Small intestine (tissue), 7 donors: ENCODE measurements around the gene TUBB2B. TPM values are rescaled to one million over a fixed set of nuclear protein-coding genes. Genes with fewer than 3 reads are reported as not detected.

Experiments used
- DNase-seq, 2 donors: peaks; one replicate each; pipeline versions ENCODE4 v3.0.0 to v3.0.0-alpha.2; 2013
- FAIRE-seq: peaks from 2 replicates; lab custom pipeline; 2012; peaks lifted over from hg19 to GRCh38; lab: Jason Lieb, UNC
- H3K27ac ChIP-seq, 3 donors: one replicate each; pipeline ENCODE4 v1.5.1; 2013; ENCODE audit warnings: low read length in 2 of 3, mild to moderate bottlenecking in 2 of 3, control low read depth in 1 of 3, inconsistent platforms in 1 of 3, low read depth in 1 of 3, moderate library complexity in 1 of 3
- H3K27me3 ChIP-seq, 3 donors: one replicate each; pipeline ENCODE4 v1.6.1; 2013; ENCODE audit warnings: low read length in 3 of 3, inconsistent platforms in 1 of 3; ENCODE audit not compliant: control insufficient read depth in 3 of 3, insufficient read depth in 3 of 3
- H3K36me3 ChIP-seq, 3 donors: one replicate each; pipeline ENCODE4 v1.6.1; 2013; ENCODE audit warnings: low read length in 3 of 3, inconsistent platforms in 1 of 3, low read depth in 1 of 3, mild to moderate bottlenecking in 1 of 3, moderate library complexity in 1 of 3; ENCODE audit not compliant: control insufficient read depth in 3 of 3, insufficient read depth in 2 of 3
- H3K4me1 ChIP-seq, 3 donors: one replicate each; pipeline ENCODE4 v1.6.1; 2013; ENCODE audit warnings: low read length in 2 of 3, inconsistent platforms in 1 of 3, low read depth in 1 of 3, mild to moderate bottlenecking in 1 of 3, moderate library complexity in 1 of 3; ENCODE audit not compliant: control insufficient read depth in 3 of 3, insufficient read depth in 2 of 3
- H3K4me3 ChIP-seq, 3 donors: one replicate each; pipeline ENCODE4 v1.5.1; 2013; ENCODE audit warnings: low read length in 3 of 3, control low read depth in 1 of 3, inconsistent platforms in 1 of 3, low read depth in 1 of 3, mild to moderate bottlenecking in 1 of 3, moderate library complexity in 1 of 3
- H3K9me3 ChIP-seq, 2 donors: one replicate each; pipeline ENCODE4 v1.6.1; 2013; ENCODE audit warnings: low read depth in 1 of 2, low read length in 1 of 2; ENCODE audit not compliant: control insufficient read depth in 2 of 2, insufficient read depth in 1 of 2
- WGBS, 3 donors: extraction: QIAGEN DNeasy Blood & Tissue Kit; methylation state at CpG; one replicate each; pipeline ENCODE4 v1.1.7; 2013; 5-methylcytosine and 5-hydroxymethylcytosine counted together
- polyA plus RNA-seq, 4 donors: library from polyadenylated mRNA; stranded (reverse) in 3 of 4; unstranded in 1 of 4; fragments of 200-250 nt in 3 of 4; fragments of 120-200 nt in 1 of 4; gene quantifications; one replicate each; pipeline versions ENCODE4 v1.2.1 to v1.2.3, GENCODE V29; 2013
- donor health status: healthy with polysubstance abuse.
- donor health status: control.
- donor health status: control.
- donor health status: Bipolar disorder and iron deficiency.
- donor health status: healthy.

The TUBB2B gene
- polyA plus RNA-seq, 4 donors, result 3.4 to 23.1 (median 6.4) TPM

DNA sequence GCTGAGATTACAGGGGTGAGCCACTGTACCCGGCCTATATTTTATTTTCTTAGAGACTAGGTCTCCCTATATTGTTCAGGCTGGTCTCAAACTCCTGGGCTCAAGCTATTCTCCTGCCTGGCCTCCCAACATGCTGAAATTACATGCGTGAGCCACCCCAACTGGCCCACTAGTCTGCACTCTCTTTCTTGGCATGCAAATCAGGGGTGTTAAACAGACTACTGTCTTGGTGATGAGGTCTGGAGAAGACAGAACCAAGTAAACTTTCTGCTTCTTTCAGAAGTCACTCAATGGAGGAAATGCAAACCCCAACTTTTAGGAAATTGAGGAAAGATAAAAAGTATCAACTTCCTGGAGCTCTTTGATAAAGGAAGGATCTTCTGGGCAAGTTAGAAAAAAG, 8.0 kb upstream of the TUBB2B start:
- WGBS, 3 donors, result 81 to 91% (median 88%) methylated on average over 2 of the region's 2 CpGs
- H3K4me1 ChIP-seq, result peaks cover 0 to 10% (median 2%) of the 10 kb centered on the region in 3 donors
- H3K4me3 ChIP-seq, result no peak overlapping the region
- no peak overlapping the region for H3K27ac ChIP-seq
- H3K36me3 ChIP-seq, result no peaks in the 10 kb centered on the region
- no peaks in the 10 kb centered on the region for H3K9me3 ChIP-seq
- no peak for DNase-seq
- no peak for FAIRE-seq
- peaks cover 0 to 42% (median 20%) of the 10 kb centered on the region in 3 donors for H3K27me3 ChIP-seq

DNA sequence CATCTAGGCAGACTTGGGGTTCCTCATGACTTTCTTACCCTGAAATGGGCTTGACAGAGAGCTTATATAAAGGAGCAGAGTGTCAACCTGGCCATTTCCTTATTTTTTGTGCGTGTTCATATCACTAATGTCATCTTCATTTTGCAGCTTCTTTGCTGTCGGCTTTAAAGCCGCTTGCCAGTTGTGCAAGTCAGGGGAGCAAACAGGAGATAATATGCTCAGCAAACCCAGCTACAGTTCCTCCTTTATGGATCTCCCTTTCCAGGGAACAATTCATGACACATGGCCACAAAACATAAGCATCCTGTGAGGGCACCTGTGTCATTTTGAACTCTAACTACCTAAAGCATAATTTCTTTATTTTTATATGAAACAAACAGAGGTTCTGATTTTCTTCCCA, 6.5 kb upstream of the TUBB2B start:
- Histone ChIP-seq H3K27me3 (peaks cover 0 to 53% (median 31%) of the 10 kb centered on the region in 3 donors), H3K4me1 (peaks cover 4 to 24% (median 5%) of the 10 kb centered on the region in 3 donors), H3K4me3 (no peak overlapping the region), H3K27ac (no peak overlapping the region), H3K9me3 (no peaks in the 10 kb centered on the region), H3K36me3 (no peaks in the 10 kb centered on the region)
- no peak for DNase-seq
- WGBS, 3 donors, result 69 to 88% (median 70%) methylated on average over 3 of the region's 3 CpGs
- no peak for FAIRE-seq

DNA sequence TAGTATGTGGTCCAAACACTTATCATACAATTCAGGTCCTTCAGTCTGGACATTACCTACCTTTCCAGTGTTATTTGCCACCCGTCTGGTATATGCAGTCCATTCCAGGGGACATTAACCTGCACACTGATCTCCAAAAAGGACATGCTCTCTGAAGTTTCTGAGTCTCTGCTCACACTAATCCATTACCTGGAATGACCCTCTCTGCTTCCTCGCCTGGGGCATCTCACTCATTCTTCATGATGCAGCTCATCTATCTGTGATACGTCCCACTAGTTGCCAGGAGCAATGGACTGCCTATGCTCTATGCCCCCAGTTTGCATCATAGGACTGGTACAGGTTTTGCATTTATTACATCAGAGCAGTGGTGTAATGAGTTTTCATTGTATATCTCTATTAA, 5.9 kb upstream of the TUBB2B start:
- FAIRE-seq (no peak), DNase-seq (no peak)
- Histone ChIP-seq H3K36me3 (no peaks in the 10 kb centered on the region), H3K27me3 (peaks cover 0 to 58% (median 34%) of the 10 kb centered on the region in 3 donors), H3K4me1 (peaks cover 4 to 30% (median 7%) of the 10 kb centered on the region in 3 donors), H3K4me3 (no peak overlapping the region), H3K9me3 (no peaks in the 10 kb centered on the region), H3K27ac (no peak overlapping the region)
- WGBS, 3 donors, result 74 to 91% (median 80%) methylated on average over 3 of the region's 3 CpGs

DNA sequence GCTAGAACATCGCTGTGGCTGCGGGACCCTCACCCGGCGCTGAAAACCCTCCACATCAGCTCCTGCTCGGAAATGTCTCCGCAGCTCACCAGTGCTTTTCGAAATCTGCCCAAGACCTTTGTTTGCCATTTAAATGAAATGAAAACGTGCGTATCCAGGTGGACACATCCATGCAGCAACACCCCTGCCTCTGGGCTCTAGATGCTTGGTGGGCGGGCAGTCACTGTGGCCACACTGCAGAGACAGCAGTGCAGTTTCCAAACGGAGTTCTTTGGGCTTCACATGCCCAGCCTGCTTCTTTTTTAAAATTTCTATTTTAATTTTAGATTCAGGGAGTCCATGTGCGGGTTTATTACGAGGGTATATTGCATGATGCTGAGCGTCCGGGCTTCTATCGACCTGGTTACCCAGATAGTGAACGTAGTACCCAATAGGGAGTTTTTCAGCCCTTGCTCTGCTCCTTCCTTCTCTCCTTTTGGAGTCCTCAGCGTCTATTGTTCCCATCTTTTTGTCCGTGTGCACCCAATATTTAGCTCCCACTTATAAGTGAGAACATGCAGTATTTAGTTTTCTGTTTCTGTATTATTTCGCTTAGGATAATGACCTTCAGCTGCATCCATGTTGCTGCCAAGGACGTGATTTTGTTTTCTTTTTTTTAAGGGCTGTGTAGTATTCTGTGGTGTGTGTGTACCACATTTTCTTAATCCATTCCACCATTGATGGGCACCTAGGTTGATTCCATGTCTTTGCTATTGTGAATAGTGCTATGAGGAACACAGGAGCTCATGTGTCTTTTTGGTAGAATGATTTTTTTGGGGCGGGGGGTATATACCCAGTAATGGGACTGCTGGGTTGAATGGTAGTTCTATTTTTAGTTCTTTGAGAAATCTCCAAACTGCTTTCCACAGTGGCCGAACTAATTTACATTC, 4.8 kb upstream of the TUBB2B start:
- Histone ChIP-seq H3K36me3 (no peaks in the 10 kb centered on the region), H3K27ac (peak overlapping the region in 1 of 3 donors; percentile 29), H3K4me1 (peaks cover 4 to 39% (median 16%) of the 10 kb centered on the region in 3 donors), H3K9me3 (no peaks in the 10 kb centered on the region), H3K27me3 (peaks cover 0 to 69% (median 43%) of the 10 kb centered on the region in 3 donors), H3K4me3 (peak overlapping the region in 2 of 3 donors; percentile 38 to 86)
- WGBS, 3 donors, result 16 to 25% (median 18%) methylated on average over 23 of the region's 23 CpGs
- DNase-seq, result no peak
- FAIRE-seq, result no peak

DNA sequence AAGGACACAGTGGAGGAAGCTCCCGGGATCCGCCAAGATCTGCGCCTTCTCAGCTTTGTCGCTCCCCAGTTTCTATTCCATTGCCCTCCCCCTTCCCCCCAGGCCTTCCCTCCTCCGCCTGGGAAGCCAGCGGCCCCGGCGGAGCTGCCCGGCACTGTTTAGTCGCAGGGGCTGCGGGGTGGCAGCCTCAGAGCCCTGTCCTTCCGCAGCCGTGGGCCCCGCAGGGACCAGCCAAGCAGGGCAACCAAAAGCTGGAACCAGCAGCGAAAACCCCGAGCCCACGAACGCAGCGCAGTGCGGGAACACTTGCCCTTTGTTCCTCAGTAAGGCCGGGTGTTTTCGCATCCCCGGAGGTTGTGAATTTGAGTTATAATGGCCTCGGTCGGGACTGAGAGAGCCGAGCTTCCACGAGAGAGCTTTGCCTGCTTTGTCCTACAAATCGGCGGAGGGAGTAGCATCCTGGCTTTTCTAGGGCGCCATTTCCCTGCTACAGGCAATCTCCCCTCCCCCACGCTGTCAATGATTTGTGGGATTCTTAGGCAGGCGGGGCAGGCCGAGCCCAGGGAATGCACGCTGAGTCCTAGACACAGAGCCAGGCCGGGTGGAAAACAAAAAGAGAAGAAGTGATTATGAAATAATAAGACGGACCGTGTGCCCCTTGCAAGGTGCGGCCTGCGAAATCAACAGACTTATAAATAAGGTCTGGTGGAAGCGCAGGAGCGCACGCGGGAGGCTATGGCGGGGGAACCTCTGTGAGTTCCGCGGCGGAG, 4.0 kb upstream of the TUBB2B start:
- DNase-seq (peak; percentile 86 to 95), FAIRE-seq (no peak)
- Histone ChIP-seq H3K36me3 (no peaks in the 10 kb centered on the region), H3K9me3 (no peaks in the 10 kb centered on the region), H3K4me3 (peak overlapping the region in 2 of 3 donors; percentile 38 to 86), H3K27ac (peak overlapping the region in 2 of 3 donors; percentile 55 to 79), H3K4me1 (peaks cover 6 to 48% (median 16%) of the 10 kb centered on the region in 3 donors), H3K27me3 (peaks cover 2 to 77% (median 51%) of the 10 kb centered on the region in 3 donors)
- 1 to 3% (median 1%) methylated on average over 47 of the region's 47 CpGs for WGBS, 3 donors

DNA sequence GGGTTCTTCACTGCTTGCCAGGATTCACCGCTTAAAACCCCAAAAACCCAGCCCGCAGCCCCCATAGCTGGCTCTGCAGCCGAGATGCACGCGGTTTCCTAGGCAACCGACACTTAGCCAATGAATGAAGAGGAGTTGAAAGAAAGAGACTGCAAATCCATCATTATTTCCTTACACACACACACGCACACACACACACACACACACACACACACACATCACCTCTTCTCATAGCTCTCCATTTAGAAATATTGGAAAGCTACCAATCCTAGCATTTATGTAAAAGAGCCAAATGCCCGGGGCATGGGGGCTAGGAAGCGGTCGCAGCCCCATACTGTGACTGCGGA, 3.4 kb upstream of the TUBB2B start:
- DNase-seq, result no peak
- H3K27me3 ChIP-seq, result peaks cover 6 to 83% (median 53%) of the 10 kb centered on the region in 3 donors

DNA sequence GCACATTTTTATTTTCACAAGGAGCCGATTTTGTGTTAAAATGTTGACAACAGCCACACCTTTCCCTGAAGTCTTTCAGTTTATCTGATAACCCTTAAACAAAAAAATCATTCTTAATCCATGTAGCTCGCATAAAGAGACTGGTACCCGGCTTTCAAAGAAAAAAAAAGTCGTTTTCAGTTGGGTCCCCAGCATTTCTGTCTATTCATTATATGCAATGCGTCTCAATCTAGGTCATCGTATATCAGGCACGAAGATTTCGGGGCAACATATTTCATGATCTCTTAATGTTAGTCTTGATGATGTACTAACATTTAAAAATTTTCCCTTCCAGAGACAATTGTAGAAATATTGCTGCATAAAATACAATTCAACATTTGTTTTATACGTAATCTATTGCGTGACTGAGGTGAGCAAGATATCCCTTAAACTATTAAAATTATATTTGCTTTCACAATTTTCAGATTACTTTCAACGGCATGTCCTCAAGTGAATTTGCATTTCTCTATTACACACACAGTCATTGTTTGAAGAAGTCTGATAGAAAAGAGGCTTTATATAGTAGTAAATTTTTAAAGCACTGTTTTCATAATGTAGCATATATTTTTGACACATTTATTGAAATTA, 2.9 kb upstream of the TUBB2B start:
- Histone ChIP-seq H3K4me1 (peaks cover 6 to 48% (median 16%) of the 10 kb centered on the region in 3 donors), H3K4me3 (peak overlapping the region in 1 of 3 donors; percentile 30), H3K27me3 (peaks cover 6 to 81% (median 53%) of the 10 kb centered on the region in 3 donors), H3K27ac (peak overlapping the region in 1 of 3 donors; percentile 44), H3K9me3 (peaks cover 0 to 3% of the 10 kb centered on the region in 2 donors), H3K36me3 (peaks cover 0 to 3% (median 0%) of the 10 kb centered on the region in 3 donors)
- WGBS, 3 donors, result 18 to 26% (median 24%) methylated on average over 11 of the region's 11 CpGs
- DNase-seq (no peak), FAIRE-seq (no peak)

More for the DNA sequence above, 3.4 kb upstream of the TUBB2B start:
- FAIRE-seq, result no peak
- Histone ChIP-seq H3K27ac (peak overlapping the region in 2 of 3 donors; percentile 55 to 79), H3K4me3 (peak overlapping the region in 2 of 3 donors; percentile 38 to 86), H3K9me3 (peaks cover 0 to 3% of the 10 kb centered on the region in 2 donors), H3K36me3 (peaks cover 0 to 3% (median 0%) of the 10 kb centered on the region in 3 donors), H3K4me1 (peaks cover 6 to 48% (median 16%) of the 10 kb centered on the region in 3 donors)
- WGBS, 3 donors, result 2 to 4% (median 3%) methylated on average over 11 of the region's 11 CpGs
